ENCODE results near the gene BAK1.

Gene BAK1

GRCh38 chr6:33621711-33622388, 41.8 kb upstream of the BAK1 start:
- DNase-seq (ENCODE audit: extremely low read depth, low read depth): no peak
- no peak for TF ChIP-seq CTCF (IDR thresholded peaks at IDR 0.05; ENCODE audit: low read depth, low read length, missing control alignments)
- H3K4me3 ChIP-seq (replicated peaks; ENCODE audit: low read depth, low read length): peak overlapping the region; percentile 61

GRCh38 chr6:33620856-33621710, 41.0 kb upstream of the BAK1 start, which contains the start of gene ITPR3:
TSS of gene ITPR3 (plus strand) at chr6:33621322. CDS start at chr6:33621603, 281 bp downstream.
- TF ChIP-seq CTCF (IDR thresholded peaks at IDR 0.05; ENCODE audit: low read depth, low read length, missing control alignments): no peak
- H3K4me3 ChIP-seq (replicated peaks; ENCODE audit: low read depth, low read length): peak within 1 kb of the TSS; percentile 61
- no peak for DNase-seq (ENCODE audit: extremely low read depth, low read depth)

GRCh38 chr6:33620158-33620855, 40.2 kb upstream of the BAK1 start:
- DNase-seq (ENCODE audit: extremely low read depth, low read depth): no peak
- peak overlapping the region; percentile 61 for H3K4me3 ChIP-seq (replicated peaks; ENCODE audit: low read depth, low read length)
- no peak for TF ChIP-seq CTCF (IDR thresholded peaks at IDR 0.05; ENCODE audit: low read depth, low read length, missing control alignments)

GRCh38 chr6:33619166-33619840, 39.2 kb upstream of the BAK1 start:
- no peak overlapping the region; the same call in 1 of the 2 replicates for H3K4me3 ChIP-seq (replicated peaks; ENCODE audit: low read depth, low read length)

GRCh38 chr6:33616913-33617312, 36.8 kb upstream of the BAK1 start:
- TF ChIP-seq CTCF (IDR thresholded peaks at IDR 0.05; ENCODE audit: low read depth, low read length, missing control alignments): no peak
- no peak overlapping the region for H3K4me3 ChIP-seq (replicated peaks; ENCODE audit: low read depth, low read length)
- no peak for DNase-seq (ENCODE audit: extremely low read depth, low read depth)

More at GRCh38 chr6:33619166-33619840, 39.2 kb upstream of the BAK1 start:
- TF ChIP-seq CTCF (IDR thresholded peaks at IDR 0.05; ENCODE audit: low read depth, low read length, missing control alignments): no peak
- no peak for DNase-seq (ENCODE audit: extremely low read depth, low read depth)

- no peak for TF ChIP-seq CTCF (IDR thresholded peaks at IDR 0.05; ENCODE audit: low read depth, low read length, missing control alignments)
Measured at GRCh38 chr6:33616113-33616512, 36.0 kb upstream of the BAK1 start.

More at GRCh38 chr6:33616113-33616512, 36.0 kb upstream of the BAK1 start:
- H3K4me3 ChIP-seq (replicated peaks; ENCODE audit: low read depth, low read length): no peak overlapping the region
- no peak for DNase-seq (ENCODE audit: extremely low read depth, low read depth)
